Measurements from ENCODE around the gene FRYL. TPM values are rescaled to one million over a fixed set of nuclear protein-coding genes. Genes with fewer than 3 reads are reported as not detected.

The FRYL gene
- total and polyA plus RNA-seq, 2 of the 8 experiments (the other 6 are each of a cell fraction or from before 2014, with no cell fraction given), result 8.0 to 36.5 TPM

GRCh38 chr4:48727666-48728459 lies 52.2 kb downstream of the FRYL start (continued):
- TF ChIP-seq CHD2 (IDR thresholded peaks at IDR 0.05; ENCODE audit: low read length), result no peak
- no peak for TF ChIP-seq RBBP5 (IDR thresholded peaks at IDR 0.05; ENCODE audit: borderline replicate concordance, low read depth, low read length)
- no peak for TF ChIP-seq POLR2AphosphoS5 (IDR thresholded peaks at IDR 0.05; ENCODE audit: low read depth, low read length)

All from H1 (cell line).